IPS-NIHi7 (cell line): ENCODE results near the gene HELLS.
"Not testable (repeated sequence)": the region's sequence is repeated elsewhere in the genome, so short reads cannot be mapped to it uniquely, and the experiment has no call there.

Experiments
- DNase-seq: peaks from one replicate; pipeline ENCODE4 v3.0.0; 2012; ENCODE audit warnings: mixed read lengths; ENCODE audit errors: extremely low spot score

Gene HELLS

GRCh38 chr10:94607111-94607510 lies 61.5 kb downstream of the HELLS start:
- DNase-seq, result no peak

DNA sequence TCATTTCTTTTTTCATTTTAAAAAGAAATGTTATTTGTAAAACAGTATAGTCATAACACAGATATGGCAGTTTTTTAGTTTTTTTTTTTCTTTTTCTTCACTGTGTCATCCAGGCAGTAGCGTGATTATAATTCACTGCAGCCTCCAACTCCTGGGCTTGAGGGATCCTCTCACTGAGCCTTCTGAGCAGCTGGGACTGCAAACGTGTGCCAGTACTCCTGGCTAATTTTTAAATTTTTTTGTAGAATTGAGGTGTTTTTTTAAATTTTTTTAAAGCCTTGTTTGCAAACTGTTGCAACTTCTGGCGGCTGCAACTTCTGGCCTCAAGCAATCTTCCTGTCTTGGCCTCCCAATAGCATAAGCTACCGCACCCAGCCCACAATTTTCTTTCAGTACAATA lies 63.0 kb downstream of the HELLS start:
- DNase-seq, result no peak

GRCh38 chr10:94614558-94614957 lies 69.0 kb downstream of the HELLS start:
- DNase-seq, result no peak

DNA sequence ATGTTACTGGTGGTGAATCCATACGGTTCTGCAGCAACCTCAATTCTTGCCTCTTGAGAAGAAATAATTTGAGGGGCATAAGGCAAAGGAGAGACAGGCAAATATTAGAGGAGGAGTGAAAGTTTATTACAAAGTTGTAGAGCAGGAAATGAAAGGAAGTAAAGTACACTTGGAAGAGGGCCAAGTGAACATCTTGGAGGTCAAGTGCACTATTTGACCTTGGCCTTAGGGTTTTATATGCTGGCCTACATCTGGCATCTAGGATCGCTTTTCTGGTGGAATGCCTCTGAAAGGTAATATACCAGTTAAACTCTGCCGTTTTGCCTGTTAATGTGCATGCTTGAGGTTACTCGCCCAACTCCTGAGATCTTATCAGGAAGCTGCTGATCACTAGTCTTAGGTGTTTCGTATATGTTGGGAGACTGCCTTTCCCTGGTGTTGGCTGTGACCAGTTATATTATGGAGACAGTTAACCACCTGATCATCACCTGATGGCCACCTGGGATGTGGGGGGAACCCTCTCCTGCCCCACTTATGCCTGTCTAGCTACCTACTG lies 71.9 kb downstream of the HELLS start:
- no peak for DNase-seq

- no peak for DNase-seq
These were observed 77.1 kb downstream of the HELLS start for GRCh38 chr10:94622666-94623205.

GRCh38 chr10:94623572-94623971 lies 78.0 kb downstream of the HELLS start:
- peak; percentile 55 for DNase-seq

DNA sequence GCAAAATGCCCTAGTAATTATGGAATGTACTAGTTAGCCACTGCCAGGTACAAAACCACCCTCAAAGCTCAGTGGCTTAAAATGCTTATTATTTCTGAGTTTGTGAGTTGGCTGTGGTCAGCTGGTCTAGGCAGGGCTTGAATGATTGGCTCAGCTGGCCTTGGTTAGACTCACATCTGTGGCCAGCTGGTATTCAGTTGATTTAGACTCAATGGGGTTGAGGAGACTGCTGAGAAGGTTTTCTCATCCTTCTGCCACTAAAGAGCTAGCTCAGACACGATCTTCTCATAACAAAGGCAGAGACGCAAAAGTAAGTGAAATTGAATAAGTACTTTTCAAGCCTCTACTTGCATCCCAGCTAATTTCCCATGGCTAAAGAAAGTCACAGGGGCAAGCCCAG lies 80.9 kb downstream of the HELLS start:
- no peak for DNase-seq

DNA sequence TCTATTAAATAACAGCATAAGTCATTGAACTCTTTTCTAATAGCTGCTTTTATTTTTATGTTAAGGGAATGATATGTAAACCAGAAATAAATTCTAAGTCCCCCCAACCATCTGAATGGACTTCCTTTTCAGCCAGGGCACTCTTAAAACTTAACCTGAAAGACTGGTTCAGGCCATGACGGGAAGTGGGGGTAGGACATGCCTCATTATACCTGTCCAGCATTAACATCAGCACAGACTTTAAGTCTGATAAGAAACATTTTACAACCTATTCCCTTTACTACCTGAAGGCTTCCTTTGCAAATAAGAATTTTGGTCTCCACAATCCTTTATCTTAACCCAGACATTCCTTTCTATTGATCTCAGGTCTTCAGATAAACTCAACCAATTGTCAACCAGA lies 81.9 kb downstream of the HELLS start:
- no peak for DNase-seq

DNA sequence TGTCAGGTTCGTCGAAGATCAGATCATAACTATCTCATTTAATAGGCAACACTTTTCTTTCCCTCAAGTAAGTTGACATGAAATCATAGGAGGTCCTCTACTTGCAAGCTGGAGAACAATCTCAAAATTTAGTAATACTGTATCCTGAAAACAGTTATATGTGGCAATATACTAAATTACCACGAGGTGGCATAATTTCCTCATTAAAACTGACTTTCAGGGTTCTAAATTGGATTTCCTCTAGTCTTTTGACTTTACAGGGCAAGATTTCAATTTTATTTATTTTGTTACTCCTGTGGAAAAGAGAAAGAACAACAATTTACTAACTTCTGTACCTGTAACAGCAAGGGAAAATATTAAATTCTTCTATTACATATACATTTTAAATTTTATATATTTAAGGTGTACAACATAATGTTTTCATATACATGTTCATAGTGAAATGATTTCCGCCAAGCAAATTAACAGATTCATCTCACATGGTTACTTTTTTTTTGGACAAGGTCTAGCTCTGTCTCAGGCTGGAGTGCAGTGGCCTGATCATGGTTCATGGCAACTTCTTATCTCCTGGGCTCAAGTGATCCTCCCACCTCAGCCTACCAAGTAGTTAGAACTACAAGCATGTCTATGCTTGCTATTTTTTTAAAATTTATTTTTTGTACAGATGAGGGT lies 84.6 kb downstream of the HELLS start:
- DNase-seq, result peak; percentile 33

GRCh38 chr10:94631077-94631875 lies 85.7 kb downstream of the HELLS start:
- DNase-seq, result no peak

GRCh38 chr10:94632954-94633353 lies 87.4 kb downstream of the HELLS start:
- no peak for DNase-seq

- not testable (repeated sequence) for DNase-seq
These were observed 92.5 kb downstream of the HELLS start for GRCh38 chr10:94638097-94638496.

- no peak for DNase-seq
These were observed 94.3 kb downstream of the HELLS start for GRCh38 chr10:94639902-94640301.

DNA sequence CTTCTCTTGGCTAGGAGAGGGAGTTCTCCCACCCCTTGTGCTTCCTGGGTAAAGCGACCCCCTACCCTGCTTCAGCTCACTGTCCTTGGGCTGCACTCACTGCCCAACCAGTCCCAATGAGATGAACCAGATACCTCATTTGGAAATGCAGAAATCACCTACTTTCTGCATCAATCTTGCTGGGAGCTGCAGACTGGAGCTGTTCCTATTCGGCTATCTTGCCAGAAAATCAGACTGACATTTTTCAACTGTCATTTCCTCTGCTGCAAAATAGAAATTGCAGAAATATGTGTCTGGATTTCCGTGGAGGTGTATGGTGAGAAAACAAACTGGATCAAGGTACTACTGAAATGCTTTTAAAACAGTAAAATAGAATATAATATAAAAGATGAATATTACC lies 95.0 kb downstream of the HELLS start:
- no peak for DNase-seq

- no peak for DNase-seq
These were observed 95.9 kb downstream of the HELLS start for GRCh38 chr10:94641480-94641879.

- DNase-seq, result no peak
These were observed 98.8 kb downstream of the HELLS start for GRCh38 chr10:94644352-94644751.

DNA sequence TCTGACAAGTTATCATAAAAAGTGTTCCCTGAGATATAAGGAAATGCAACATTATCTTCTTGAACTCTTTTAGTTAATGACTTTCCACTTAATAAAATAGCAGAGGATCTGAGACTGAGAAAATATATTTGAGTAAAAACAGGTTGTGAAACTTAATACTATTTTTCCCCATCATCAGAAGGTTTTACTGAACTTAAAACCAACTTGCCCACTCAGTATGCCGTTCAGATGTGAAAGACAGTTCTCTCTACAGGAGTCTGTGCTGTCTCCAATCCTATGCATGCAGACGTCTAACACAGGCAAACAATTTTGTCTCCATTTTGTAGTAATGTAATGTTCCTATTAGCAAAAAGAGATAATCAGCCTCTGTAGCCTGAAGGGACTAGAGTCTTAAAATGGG lies 99.7 kb downstream of the HELLS start:
- DNase-seq, result no peak
